GM19239 (cell line): ENCODE results near the gene PRKCZ.

Source experiments
- DNase-seq: peaks from one replicate; pipeline ENCODE4 v3.0.0; 2011; ENCODE audit warnings: low spot score; ENCODE audit not compliant: insufficient read length
- FAIRE-seq: peaks from 2 replicates; lab custom pipeline; 2011; peaks lifted over from hg19 to GRCh38; lab: Jason Lieb, UNC

PRKCZ gene

DNA sequence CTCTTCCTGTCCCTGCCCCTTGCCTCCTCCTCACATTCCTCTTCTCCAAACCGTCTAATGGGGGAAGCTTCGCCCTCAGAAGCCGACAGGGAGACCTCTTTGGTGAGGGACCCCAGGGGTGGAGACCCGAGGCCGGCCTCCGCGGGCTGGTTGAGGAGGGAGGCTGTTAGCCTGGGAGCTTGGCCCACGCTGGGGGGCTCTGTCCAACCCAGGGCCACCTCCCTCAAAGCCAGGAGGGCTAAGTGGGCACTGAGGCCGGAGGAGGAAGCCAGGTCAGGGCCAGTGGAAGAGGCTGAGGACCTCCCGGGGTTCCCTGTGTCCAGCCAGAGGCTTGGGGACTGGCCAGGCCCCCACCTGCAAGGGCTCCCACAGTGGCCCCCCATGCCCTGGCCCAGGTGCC is 25.8 kb upstream of the PRKCZ start:
- FAIRE-seq: no peak
- DNase-seq: no peak

DNA sequence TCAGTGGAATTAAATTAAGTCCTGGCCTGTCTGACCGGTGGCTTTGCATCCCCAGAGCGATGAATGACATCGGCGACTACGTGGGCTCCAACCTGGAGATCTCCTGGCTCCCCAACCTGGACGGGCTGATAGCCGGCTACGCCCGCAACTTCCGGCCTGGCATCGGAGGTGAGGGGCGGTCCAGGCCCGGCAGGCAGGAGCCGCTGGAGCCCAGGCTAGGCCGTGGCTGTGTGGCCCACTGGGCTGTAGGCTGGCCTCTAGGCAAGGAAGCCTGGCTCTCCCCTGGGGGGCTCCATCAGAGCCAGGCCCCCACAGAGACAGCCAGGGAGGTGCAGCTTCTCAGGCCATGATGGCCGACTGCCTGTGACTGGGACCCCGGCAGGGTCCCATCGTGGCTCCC is 25.3 kb upstream of the PRKCZ start:
- no peak for DNase-seq
- no peak for FAIRE-seq

DNA sequence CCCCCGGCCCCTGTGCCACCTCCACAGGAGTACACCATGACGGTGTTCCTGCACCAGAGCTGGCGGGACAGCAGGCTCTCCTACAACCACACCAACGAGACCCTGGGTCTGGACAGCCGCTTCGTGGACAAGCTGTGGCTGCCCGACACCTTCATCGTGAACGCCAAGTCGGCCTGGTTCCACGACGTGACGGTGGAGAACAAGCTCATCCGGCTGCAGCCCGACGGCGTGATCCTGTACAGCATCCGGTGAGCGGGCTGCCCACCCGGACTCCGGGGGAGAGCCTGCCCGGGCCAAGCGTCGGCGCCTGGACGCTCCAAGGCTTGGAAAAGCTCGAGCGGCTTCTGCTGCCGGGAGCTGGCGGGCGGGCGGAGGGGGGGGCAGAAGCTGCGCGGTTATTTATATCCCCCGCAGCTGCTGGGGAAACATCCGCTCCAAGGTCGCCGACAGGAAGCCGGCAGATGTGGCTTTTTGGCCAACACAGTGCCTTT is 24.7 kb upstream of the PRKCZ start:
- FAIRE-seq (no peak), DNase-seq (no peak)

DNA sequence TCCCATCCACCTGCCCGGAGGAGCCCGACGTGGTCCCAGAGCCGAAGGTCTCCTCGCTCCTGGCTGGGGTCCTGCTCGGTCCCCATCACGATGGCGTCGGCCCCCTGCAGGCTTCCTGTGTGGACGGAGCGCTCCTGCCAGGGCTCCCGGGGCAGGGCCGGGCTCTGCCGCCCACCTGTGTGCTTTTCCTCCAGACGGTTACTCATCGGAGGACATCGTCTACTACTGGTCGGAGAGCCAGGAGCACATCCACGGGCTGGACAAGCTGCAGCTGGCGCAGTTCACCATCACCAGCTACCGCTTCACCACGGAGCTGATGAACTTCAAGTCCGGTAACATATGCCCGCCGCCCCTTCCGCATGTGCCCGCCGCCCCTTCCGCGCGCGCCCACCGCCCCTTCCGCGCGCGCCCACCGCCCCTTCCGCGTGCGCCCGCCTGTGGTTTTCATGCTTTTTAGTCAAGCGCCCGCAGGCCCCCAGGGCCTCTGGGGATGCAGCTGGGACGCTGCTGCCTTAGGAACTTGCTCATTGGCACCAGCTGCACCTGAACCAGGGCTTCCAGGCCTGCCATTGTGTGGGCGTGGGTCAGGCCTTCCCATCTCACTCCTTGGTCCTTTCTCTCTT is 22.1 kb upstream of the PRKCZ start:
- no peak for DNase-seq
- FAIRE-seq: no peak

DNA sequence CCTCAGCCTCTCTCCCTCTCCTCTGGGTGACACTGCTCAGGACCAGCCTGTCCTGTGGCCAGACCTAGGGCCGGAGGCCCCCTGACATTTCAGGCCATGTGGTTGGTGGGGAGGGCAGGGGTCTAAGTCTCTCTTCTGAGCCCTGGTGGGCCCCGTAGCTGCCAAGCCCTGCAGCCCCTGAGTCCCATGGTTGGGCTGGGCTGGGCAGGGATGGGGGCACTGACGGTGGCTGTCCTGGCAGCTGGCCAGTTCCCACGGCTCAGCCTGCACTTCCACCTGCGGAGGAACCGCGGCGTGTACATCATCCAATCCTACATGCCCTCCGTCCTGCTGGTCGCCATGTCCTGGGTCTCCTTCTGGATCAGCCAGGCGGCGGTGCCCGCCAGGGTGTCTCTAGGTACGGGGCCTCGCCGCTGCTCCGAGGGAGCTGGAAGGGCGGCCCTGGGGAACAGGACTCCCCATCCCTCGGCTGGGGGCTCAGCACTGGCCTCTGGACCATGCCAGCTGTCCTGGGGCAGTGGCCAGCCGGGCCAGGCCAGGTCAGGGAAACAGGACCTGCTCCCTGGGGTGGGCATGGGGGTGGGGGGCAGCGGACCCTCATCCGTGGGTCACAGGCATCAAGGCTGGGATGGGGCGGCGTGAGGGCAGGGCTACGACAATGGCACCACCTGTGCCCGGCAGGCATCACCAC is 21.2 kb upstream of the PRKCZ start:
- FAIRE-seq: no peak
- DNase-seq: no peak

DNA sequence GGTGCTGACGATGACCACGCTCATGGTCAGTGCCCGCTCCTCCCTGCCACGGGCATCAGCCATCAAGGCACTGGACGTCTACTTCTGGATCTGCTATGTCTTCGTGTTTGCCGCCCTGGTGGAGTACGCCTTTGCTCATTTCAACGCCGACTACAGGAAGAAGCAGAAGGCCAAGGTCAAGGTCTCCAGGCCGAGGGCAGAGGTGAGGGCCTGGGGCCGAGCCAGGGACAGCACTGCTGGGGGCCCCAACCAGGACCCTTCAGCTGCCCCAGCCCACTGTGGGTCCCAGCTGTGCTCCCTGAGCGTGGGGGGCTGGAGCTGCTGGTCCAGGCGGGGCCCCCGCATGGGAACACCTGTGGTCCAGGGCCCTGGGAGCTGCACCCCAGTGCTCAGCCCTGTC is 20.6 kb upstream of the PRKCZ start:
- FAIRE-seq (no peak), DNase-seq (no peak)

DNA sequence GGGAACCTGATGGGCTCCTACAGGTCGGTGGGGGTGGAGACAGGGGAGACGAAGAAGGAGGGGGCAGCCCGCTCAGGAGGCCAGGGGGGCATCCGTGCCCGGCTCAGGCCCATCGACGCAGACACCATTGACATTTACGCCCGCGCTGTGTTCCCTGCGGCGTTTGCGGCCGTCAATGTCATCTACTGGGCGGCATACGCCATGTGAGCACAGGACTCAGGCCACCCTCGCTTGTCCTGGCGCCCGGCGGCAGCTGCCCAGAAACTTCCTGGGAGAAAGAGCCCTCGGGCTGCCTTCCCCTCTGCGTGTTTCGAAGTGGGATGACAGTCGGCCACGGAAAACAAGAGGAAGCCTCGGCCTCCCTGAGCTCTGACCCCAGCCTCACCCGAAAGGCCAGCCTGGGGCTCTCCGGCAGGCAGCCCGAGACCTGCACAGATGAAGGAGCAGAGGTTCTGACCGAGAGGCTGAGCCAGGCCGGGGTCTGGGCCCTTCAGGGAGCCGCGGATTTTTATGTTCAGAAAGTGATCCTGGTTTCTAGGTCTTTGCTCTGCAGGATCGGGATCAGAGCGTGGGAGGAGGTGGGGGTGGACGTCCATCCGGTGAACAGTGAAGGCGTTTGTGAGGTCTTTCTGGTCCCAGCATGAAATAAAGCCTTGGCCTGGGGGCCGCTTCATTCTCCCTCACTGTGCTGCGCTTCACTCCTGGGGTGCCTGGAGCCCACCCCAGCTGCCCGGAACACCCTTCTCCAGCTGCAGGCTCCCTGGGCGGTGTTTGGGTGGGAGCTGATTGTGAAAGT is 19.9 kb upstream of the PRKCZ start:
- FAIRE-seq (no peak), DNase-seq (no peak)

DNA sequence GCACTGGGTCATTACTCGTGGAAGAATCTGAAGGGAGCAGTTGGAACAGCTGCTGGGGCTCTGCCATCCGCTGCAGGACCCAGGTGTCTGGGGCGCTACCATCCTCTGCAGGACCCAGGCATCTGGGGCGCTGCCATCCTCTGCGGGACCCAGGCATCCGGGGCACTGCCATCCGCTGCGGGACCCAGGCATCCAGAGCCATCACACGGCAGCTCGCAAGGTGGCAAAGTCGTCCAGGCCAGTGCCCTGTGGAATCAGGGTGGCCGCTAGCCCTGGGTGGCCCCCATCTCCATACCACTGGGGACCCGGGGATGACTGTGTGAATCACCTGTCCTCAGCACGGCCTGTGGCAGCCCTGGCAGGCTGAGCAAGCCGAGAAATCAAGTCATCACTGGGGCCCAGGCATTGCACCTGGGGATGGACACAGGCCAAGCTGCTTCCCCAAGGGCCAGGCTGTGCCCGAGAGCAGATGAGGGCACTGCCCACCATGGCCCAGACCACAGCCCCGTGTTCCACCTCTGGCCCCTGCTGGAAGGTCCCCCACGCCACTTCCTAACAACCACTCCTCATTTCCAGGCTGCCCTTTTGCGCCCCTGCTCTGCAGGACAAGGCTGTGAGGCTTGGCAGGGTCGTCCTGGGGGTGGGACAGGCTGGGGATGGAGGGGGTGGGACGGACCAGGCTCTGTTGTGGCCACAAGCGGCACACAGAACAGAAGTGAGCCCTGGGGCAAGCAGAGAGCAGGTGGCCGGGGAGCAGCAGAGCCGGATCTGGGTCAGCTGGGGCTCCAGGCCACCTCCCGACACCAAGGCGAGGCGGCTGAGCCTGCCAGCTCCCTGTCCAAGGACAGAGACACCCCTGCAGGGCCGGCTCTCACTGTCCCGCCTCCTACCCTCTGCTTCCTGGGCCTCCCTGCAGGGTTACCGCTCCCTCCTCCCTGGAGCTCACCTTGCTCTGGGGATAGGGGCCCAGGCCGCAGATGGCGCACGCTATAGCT is 18.4 kb upstream of the PRKCZ start:
- no peak for FAIRE-seq

DNA sequence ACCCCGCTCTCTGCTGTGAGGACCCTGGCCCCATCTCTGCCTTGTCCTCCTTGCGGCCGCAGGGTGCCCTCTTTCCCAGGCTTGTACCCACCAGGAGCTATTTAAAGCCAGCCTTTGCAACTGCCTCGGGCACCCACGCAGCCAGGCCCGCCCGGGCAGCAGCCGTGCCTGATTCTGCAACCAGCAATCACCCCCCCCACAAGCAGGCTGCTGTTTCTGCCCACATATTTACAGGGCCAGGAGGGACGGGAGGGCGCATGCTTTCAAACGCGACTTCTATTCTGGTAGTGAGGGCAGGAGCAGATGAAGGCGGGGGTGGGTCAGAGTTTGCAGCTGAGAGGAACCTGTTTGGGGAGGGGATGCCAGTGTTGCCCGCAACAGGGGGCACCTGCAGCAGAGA is 17.5 kb upstream of the PRKCZ start:
- FAIRE-seq: no peak

More for the DNA sequence above, 18.4 kb upstream of the PRKCZ start:
- DNase-seq: no peak

DNA sequence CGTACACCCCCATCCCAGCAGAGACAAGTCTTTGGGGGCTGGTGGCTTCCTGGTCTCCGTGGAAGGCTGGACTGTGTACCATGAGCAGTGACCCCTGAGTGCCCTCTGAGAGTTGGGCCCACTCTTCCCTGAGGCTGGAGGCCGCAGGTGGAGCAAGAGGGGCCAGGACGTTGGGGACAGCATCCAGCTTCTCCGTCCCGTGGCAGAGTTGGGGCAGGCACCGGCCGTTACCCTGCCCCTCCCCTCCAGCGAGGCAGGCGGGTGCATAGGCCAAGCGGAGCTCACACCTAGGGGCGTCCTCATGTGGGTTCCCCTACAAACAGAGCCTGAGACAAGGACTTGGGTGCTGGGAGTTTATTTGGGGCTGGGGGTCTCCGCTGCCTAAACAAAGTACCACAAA is 17.0 kb upstream of the PRKCZ start:
- no peak for FAIRE-seq
- DNase-seq: no peak

More for the DNA sequence above, 17.5 kb upstream of the PRKCZ start:
- no peak for DNase-seq

DNA sequence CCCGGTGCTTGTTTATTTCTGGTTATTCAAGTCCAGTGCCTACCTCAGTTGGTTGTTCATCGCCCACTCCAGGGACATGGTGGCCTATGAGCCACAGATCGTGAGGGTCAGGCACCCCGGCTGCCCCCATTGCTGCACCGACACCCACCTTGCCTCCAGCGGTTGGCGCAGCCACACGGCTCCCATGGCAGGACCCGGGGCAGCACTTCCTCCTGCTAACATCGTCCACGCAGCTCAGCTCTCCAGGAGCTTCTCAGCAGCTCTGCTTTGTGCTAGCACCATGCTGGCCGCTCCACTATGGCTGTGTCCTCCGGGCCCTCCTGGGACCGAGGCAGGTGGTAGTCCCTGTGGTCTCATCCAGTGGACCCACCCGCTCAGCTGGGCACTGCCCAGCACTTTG is 13.9 kb upstream of the PRKCZ start:
- no peak for FAIRE-seq
- no peak for DNase-seq

DNA sequence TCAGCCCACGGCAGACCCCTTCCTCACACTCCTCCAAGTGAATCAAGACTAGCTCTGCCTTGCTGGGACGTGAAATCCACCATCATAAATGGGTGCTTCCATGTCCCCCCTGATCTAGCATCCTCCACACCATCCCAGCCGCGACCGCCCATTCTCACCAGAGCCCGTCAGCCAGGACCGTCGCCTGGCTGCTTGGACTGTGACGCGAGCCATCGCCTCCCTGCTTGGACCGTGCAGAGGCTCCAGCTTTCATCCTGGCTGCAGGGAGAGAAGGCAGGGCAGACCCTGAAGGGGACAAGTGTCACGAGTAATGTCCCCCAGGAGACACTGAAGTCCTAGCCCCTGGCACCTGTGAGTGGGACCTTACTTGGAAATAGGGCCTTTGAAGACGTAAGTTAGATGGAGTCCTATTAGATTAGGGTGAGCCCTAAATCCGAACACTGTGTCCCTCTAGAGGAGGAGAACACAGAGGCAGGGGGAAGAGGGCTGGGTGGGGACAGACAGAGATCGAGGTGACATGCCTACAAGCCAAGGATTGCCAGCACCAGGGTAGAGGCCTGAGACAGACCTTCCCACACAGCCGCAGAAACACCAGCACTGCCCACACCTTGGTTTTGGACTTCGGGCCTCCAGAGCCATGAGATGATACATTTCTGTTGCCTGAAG is 12.8 kb upstream of the PRKCZ start:
- FAIRE-seq: no peak
- DNase-seq: no peak

DNA sequence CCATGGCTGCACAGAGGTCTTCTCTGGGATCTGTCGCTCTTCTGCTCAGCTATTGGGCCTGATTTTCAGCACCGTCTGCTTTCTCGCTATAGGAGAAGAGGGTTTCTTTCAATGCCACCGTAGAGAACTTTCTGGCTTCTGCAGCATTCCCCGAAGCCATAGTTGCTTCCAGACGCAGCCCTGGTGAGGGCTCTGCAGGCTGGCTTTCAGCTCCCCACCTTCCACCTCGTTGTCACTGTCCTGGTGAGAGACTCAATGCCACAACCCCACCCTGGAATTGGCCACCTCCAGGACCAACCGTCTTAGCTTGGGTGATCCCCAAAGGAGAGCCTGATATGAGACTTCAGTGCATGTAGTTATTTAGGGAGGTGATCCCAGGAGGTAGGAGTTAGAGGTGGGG is 12.0 kb upstream of the PRKCZ start:
- DNase-seq (no peak), FAIRE-seq (no peak)

DNA sequence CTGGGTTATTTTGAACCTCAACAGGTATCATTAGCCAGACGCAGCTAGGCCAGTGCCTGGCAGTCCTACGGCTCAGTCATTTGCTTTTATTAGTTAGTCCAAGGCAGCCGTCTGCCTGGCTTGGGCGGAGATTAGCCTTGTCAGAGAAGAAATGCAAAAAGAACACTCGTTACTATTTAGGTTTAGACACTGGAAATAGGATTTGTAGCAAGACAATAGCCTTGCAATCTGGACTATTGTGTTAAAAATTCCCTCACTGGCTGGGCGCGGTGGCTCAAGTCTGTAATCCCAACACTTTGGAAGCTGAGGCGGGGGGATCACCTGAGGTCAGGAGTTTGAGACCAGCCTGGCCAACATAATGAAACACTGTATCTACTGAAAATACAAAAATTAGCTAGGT is 11.0 kb upstream of the PRKCZ start:
- FAIRE-seq: no peak
- DNase-seq: no peak

DNA sequence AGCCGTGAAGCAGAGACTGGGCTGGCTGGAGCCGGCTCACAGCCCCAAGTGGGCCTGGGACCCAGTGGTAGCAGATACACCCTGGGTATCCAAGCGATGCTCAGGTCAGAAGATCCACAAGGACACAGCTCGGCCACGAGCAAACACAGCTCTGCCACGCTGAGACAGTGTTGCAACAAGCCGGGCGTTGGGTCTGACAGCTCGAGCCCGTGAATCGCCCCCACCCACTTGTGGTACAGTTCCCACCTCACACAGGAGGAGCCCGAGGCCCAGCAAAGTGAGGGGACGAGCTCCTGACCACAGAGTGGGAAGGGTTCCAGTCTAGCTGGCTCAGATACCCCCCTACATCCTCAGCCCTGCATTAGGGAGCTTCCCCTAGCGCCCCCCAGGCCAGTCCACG is 8.9 kb upstream of the PRKCZ start:
- FAIRE-seq: no peak
- no peak for DNase-seq

DNA sequence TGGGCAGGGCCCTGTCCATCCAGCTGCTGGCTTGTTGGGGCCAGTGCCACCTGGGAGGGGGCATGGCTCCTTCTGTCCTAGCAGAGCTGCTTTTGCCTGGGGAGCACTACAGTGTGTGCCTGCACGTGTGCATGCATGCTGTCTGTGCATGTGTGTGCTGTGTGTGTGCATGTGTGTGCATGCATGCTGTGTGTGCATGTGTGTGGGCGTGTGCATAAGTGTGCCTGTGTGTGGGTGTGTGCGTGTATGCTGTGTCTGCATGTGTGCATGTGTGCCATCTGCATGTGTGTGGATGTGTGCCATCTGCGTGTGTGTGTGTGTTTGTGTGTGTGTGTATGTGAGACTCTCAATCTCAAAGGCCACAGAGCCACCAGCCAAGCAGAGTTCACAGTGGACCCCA is 8.3 kb upstream of the PRKCZ start:
- FAIRE-seq: no peak
- no peak for DNase-seq

DNA sequence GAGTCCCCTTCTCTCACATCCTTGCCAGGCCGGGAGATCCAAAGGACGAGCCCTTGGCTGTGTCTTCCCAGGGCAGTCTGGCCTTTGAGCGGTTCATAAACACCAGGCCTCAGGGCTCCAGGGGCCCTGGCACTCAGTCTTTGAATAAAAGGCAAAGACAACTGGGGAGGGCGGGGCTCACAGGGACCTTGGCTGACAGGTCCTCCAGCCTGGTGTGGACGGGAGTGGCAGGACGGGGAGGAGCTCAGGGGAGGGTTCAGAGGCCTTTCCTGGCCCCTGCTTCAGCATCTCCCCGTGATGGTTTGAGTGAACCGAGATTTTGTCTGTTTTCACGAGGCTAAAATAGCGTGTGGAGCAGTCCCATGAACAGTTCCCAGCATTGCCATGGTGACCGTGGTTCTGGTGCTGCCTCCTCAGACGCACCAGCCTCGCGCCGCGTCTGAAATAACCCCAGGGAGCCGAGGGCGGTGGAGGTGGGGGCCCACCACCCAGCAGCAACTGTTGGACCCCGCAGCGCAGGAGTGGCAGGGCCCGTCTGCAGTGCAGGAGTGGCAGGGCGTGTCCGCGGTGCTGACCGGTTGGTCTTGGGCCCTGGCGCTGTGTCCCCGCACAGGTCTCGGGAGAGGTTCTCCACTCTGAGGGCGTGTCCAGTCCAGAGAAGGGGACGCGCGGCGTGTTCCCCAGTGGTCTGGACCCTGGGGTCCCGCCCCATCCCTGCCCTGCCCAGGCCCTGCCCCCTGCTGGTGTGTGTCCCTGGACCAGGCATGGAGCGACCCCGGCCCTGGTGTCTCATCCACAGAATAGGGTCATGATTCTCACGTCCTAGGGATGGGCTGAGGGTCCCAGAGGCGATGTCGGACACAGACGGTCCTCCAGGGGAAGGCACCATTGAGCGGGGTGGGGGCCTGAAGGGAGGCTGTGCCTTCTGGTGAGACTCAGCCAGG is 7.1 kb upstream of the PRKCZ start:
- no peak for DNase-seq
- no peak for FAIRE-seq

DNA sequence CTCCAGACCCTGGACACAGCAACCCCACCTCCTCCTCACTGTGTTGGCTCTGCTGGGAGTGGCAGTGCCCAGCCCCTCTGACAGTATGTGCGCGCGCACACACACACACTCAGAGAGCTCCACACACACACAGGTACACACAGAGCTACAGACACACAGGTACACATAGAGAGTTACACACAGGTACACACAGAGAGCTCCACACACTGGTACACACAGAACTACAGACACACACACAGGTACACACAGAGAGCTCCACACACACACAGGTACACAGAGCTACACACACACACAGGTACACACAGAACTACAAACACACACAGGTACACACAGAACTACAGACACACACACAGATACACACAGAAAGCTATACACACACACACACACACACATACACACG is 6.3 kb upstream of the PRKCZ start:
- DNase-seq: no peak
- FAIRE-seq: no peak
